GM12891 (cell line): Measurements from ENCODE around the gene CDCP1.

Source experiments
- PAX5 ChIP-seq: IDR thresholded peaks from 2 replicates; pipeline ENCODE4 v1.6.1; 2011; ENCODE audit warnings: low read length, moderate library complexity, mild to moderate bottlenecking; ENCODE audit not compliant: insufficient read depth, severe bottlenecking
- POLR2A ChIP-seq: IDR thresholded peaks from 2 replicates; pipeline ENCODE4 v1.6.1; 2011; ENCODE audit warnings: low read depth, low read length, control low read depth
- POLR2AphosphoS5 ChIP-seq: IDR thresholded peaks from 2 replicates; pipeline ENCODE4 v1.6.1; 2011; ENCODE audit warnings: low read depth, low read length, control low read depth
- POU2F2 ChIP-seq: IDR thresholded peaks from 2 replicates; pipeline ENCODE4 v1.6.1; 2011; ENCODE audit warnings: low read depth, mild to moderate bottlenecking, control low read depth, low read length, moderate library complexity
- SPI1 ChIP-seq: IDR thresholded peaks from 2 replicates; pipeline ENCODE4 v1.6.1; 2011; ENCODE audit warnings: low read depth, low read length, control low read depth
- TAF1 ChIP-seq: IDR thresholded peaks from 2 replicates; pipeline ENCODE4 v1.6.1; 2011; ENCODE audit warnings: low read depth, low read length, control low read depth

- TF ChIP-seq POLR2A: no peak
- no peak for TF ChIP-seq POLR2AphosphoS5
- TF ChIP-seq TAF1: no peak
- no peak for TF ChIP-seq SPI1
- TF ChIP-seq POU2F2: no peak
- TF ChIP-seq PAX5: no peak
Observed at GRCh38 chr3:45062697-45063070, 83.5 kb downstream of the CDCP1 start.
